NCI-H69 (cell line): ENCODE results near the gene DPH7.
A peak's percentile ranks its signal among the peaks of the same experiment; 100 is the strongest.
"Not testable (repeated sequence)": the region's sequence is repeated elsewhere in the genome, so short reads cannot be mapped to it uniquely, and the experiment has no call there.

Source experiments
- DNase-seq: peaks from one replicate; lab custom pipeline; 2025; lab: John Stamatoyannopoulos, UW

Gene DPH7

GRCh38 chr9:137606005-137606621 is 27.4 kb upstream of the DPH7 start:
- peak; percentile 72 for DNase-seq

DNA sequence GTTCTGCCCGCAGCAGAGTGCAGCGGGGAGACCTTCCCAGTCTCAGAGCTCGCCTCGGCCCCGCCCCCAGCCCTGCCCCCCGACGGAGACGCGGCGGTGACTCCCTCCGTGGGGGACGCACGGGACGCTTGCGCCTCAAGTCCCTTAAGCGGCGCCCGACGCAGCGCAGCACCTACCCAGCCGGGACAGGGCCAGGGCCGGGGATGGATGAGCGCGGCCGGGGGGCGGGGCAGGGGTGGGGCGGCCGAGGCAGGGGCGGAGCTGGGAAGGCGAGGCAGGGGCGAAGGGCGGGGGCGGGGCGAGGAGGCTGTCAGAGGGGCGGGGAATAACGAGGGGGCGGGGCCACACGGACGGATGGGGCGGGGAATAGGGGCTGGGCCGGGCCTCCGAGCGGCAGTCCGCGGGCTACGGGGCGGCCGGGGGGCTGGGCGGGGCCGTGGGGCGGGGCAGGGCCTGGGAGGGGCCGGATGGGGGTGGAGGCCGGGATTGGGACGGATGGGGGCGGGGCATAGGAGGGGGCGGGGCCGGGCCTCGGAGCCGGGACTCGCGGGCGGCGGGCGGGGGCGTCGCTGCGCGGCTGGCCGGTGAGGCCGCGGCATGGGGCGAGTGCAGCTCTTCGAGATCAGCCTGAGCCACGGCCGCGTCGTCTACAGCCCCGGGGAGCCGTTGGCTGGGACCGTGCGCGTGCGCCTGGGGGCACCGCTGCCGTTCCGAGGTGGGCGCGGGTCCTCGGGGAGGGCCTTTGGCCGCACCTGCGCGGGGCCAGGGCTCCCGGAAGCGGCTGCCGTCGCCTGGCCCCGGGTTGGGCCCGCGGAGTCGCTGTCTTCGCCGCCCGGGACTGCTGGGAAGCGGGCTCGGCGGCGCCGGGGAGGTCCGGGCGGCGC is 26.6 kb upstream of the DPH7 start, which contains the start of gene ARRDC1:
Gene ARRDC1, plus strand, starts transcription at position 566 of the 884 bp plus-strand sequence. Its CDS starts 32 bp downstream, at position 598.
- DNase-seq, result peak; percentile 96

DNA sequence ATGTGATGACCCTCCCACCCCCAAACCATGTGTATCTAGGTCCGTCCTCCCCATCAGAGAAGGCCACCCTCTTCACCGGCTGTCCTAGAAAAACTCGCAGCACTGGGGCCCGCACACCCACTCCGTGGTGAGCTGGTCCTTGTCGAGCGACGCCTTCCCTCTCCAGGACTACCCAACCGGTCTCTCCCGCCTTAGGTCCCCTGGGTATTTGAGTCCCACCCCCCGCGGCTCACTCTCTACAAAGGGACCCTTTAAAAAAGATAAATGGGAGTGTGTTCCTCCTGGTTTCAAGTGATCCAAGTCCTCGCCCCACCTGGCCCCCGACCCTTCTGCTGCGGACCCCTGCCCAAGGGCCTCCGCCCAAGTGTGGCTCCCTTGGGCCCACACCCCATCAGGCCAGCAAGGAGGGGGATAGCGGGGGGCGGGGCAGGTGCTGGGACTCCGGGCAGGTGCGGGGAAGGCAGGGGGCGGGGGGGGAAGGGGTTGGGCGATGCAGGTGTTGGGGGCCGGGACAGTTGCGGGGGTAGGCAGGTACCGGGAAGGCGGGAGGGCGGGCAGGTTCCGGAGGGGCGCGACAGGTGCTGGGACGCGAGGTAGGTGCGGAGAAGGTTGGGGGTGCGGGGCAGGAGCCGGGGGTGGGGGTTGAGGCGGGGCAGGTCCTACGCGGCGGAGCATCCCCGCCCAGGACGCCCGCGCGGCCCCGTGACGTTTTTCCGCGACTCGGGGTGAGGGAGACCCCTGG is 25.8 kb upstream of the DPH7 start:
- DNase-seq, result no peak

- no peak for DNase-seq
Measured at GRCh38 chr9:137603879-137604278, 25.2 kb upstream of the DPH7 start.

DNA sequence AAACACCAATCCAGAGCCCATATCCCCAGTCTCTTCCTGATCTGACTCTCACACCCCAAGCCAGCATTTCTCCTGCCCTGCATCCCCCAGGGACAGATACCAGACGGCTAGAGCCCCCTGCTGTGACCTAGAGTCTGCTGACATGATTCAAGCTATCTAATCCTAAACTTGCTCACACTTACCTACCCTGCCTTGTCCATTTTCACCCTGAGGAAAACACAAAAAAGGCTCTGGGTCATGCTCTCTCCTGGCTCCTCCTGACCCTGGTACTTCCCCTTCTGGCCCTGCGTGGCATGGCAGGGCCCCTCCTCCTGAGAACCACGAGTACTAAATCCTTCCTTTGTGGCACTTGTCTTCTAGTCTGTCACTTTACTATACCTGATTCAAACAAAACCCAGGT is 23.9 kb upstream of the DPH7 start:
- peak; percentile 59 for DNase-seq

- DNase-seq, result no peak
Measured at GRCh38 chr9:137598943-137599342, 20.2 kb upstream of the DPH7 start.

DNA sequence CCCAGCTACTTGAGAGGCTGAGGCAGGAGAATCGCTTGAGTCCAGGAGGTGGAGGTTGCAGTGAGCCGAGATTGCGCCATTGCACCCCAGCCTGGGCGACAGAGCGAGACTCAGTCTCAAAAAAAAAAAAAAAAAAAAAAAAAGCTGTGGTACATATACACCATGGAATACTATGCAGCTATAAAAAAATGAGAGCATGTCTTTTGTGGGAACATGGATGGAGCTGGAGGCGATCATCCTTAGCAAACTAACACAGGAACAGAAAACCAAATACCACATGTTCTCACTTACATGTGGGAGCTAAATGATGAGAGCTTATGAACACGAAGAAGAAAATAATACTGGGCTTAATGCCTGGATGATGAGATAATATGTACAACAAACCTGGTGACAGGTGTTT is 17.9 kb upstream of the DPH7 start:
- not testable (repeated sequence) for DNase-seq

- DNase-seq, result no peak
Measured at GRCh38 chr9:137593176-137593575, 14.5 kb upstream of the DPH7 start.

DNA sequence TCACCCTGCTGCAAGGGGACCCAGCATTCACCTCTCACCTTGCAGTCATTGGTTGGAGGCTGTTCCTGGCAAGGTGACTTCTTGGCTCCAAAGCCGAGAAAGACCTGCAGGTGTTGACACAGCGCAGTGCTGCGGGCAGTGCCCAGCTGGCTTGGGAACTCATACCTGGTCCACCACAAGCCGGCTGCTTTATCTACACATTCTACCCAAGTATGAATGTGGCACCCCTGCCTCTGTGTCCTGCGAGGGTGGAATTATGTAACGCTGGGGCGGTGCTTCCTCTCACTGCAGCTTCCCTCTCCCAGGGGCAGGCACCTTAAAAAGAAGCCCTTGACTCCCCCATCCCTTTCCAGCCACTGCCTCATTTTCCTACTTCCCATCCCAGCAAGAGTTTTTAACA is 14.0 kb upstream of the DPH7 start:
- no peak for DNase-seq

- DNase-seq, result peak; percentile 96
Measured at GRCh38 chr9:137590469-137591383, 12.0 kb upstream of the DPH7 start, which contains the start of gene ZMYND19. ZMYND19 (minus strand) TSS chr9:137590512; CDS start chr9:137590263, 249 bp downstream.

DNA sequence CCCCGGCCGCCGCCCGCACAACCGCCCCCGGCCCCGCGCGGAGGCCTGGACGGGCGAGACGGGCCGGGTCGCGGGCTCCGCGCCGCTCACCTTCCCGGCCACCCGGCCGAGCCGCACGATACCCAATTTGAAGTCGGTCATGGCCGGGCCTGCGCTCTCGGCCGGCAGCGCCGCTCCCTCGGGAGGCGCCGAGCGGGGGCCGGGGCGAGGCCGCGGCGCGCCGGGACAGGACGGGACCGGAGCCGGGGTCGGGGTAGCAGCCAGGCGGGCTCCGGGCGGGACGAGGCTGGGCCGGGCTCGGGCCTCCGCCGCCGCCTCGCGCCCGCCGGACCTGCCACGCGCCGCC is 11.4 kb upstream of the DPH7 start:
- DNase-seq, result no peak

DNA sequence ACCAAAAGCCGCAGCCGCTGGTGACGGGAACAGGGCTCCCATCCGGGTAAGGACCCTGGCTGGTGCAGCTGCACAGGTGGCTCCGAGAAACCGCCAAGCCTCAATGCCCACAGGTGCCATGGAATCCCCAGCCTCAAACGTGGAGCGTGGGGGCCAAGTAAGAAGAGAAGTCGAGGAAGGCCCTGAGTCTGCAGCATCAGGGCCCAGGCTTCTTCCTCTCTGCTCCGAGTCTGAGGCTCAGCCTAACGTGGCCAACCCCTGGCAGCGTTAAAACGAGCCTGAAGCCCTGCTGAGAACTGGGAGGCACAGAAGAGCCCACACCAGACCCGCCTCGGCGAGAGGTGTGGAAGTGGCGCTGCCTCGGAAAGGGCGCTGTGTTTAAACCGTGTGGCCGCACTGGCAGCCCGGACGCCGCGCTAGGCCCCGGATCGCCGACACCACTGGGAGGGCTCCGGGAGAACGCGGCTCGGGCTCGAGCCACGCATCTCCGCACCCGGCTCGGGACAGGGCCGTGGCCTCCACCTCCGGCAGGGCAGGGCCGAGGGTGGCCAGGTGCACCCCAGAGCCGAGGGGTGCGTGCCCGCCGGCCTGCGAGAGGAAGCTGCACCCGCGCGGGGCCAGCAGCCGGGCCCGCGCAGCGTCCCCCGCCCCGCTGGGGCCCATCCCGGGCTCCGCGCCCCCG is 10.9 kb upstream of the DPH7 start:
- DNase-seq, result peak; percentile 46

DNA sequence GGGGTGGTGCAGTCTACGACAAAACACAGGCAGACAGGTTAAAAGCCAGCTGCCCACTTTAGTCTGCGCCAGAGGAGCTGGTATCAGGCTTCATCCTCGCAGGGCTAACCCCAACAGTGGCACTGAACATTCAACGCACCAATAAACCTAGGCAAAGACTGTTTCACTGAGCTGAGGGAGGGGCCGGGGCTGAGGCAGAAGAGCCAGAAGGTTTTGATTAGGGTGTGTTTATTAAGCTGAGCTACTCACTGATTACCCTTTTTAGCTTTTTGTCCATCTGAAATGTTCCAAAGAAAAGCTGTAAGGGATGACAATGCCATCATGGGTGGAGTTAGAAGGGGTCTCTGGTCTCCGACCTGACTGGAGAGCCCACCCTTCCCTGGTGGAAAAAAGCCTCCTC is 10.2 kb upstream of the DPH7 start:
- no peak for DNase-seq

GRCh38 chr9:137588311-137588710 is 9.6 kb upstream of the DPH7 start:
- DNase-seq, result no peak

GRCh38 chr9:137586854-137587253 is 8.1 kb upstream of the DPH7 start:
- DNase-seq, result no peak

DNA sequence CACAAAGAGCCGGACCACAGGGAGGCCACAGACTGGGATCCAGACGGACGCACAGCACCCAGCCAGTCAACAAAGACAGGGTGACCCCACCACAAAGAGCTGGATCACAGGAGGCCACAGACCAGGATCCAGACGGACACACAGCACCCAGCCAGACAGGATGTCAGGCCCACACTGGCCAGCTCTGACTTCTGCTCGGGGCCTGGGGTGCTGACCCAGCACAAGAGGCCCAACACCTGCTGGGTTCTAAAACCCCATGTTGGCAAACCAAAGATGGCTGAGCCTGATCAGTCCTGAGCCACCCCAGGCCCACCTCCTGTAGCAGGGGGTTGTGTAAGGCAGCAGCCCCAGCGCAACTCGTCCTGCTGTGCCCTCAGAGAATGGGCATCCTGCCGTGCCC is 5.2 kb upstream of the DPH7 start:
- no peak for DNase-seq

- DNase-seq, result no peak
Measured at GRCh38 chr9:137583347-137583746, 4.6 kb upstream of the DPH7 start.

DNA sequence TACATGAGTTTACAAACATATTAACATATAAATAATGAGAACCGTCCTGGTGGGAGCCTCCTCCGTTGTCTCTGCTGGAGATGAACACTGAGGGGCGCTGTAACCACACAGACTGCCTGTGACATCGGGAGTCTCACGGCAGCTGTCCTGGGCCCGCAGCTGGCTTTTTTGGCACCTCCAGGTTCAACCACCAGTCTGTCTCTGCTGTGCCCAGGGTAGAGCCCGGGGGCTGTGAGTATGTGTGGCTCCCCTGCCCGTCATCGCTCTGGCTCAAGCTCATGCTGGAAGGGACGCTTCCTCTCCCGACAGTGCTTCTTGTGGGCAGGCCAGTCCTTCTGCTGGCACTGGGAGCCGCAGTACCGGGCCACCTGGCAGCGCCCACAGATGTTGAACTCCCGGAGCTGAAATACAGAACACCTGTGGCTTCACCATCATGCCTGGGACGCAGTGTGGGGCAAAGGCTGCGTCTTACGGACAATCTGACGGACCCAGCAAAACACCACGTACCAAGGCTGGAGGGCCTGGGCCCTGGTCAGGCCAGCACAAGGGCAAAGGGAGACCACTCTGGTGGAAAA is 3.6 kb upstream of the DPH7 start:
- DNase-seq, result no peak

GRCh38 chr9:137581361-137582285 is 2.9 kb upstream of the DPH7 start:
- DNase-seq, result no peak

- no peak for DNase-seq
Measured at GRCh38 chr9:137580954-137581322, 2.2 kb upstream of the DPH7 start.
